Stimulated activated CD8-positive, alpha-beta memory T cell treated with anti-CD3 and anti-CD28 coated beads, Interleukin-12 subunit alpha, Interleukin-12 subunit beta, amount 100 ng/mL, for 1 hour (primary cell): Measurements from ENCODE around the gene FCSK.
"Not testable (repeated sequence)": the region's sequence is repeated elsewhere in the genome, so short reads cannot be mapped to it uniquely, and the experiment has no call there.

Source experiments
- DNase-seq: peaks from one replicate; pipeline ENCODE4 v3.0.0-alpha.2; 2020; ENCODE audit warnings: low read depth

FCSK gene

GRCh38 chr16:70432356-70432722 is 22.1 kb upstream of the FCSK start:
- DNase-seq: no peak

- DNase-seq: no peak
Measured at GRCh38 chr16:70432723-70433457, 21.5 kb upstream of the FCSK start.

- no peak for DNase-seq
Measured at GRCh38 chr16:70433458-70434103, 20.8 kb upstream of the FCSK start.

GRCh38 chr16:70434484-70435260 is 19.7 kb upstream of the FCSK start:
- DNase-seq: no peak

- no peak for DNase-seq
Measured at GRCh38 chr16:70437017-70437581, 17.3 kb upstream of the FCSK start.

GRCh38 chr16:70437582-70438557 is 16.5 kb upstream of the FCSK start:
- DNase-seq: no peak

GRCh38 chr16:70438585-70438968 is 15.8 kb upstream of the FCSK start:
- no peak for DNase-seq

GRCh38 chr16:70438969-70439862 is 15.2 kb upstream of the FCSK start, which contains the start of gene ST3GAL2:
TSS of gene ST3GAL2 (minus strand) at chr16:70439100. CDS start at chr16:70398530, 40,570 bp downstream.
- DNase-seq: peak; percentile 86

- DNase-seq: no peak
Measured at GRCh38 chr16:70440009-70440692, 14.2 kb upstream of the FCSK start.

- DNase-seq: no peak
Measured at GRCh38 chr16:70441406-70441990, 12.9 kb upstream of the FCSK start.

GRCh38 chr16:70442344-70442743 is 12.1 kb upstream of the FCSK start:
- DNase-seq: no peak

- DNase-seq: no peak
Measured at GRCh38 chr16:70444249-70445063, 9.9 kb upstream of the FCSK start.

GRCh38 chr16:70448075-70448474 is 6.3 kb upstream of the FCSK start:
- DNase-seq: no peak

- DNase-seq: not testable (repeated sequence)
Measured at GRCh38 chr16:70450142-70451003, 4.0 kb upstream of the FCSK start.

GRCh38 chr16:70451004-70451340 is 3.4 kb upstream of the FCSK start:
- not testable (repeated sequence) for DNase-seq

GRCh38 chr16:70453117-70453891 is 1.1 kb upstream of the FCSK start:
- DNase-seq: no peak

GRCh38 chr16:70453892-70454221 is 538 bp upstream of the FCSK start:
- no peak for DNase-seq
